Neuronal stem cell (in vitro differentiated cells): Measurements from ENCODE around the gene PPDPF.

Experiments used
- DNase-seq: peaks from one replicate; pipeline ENCODE4 v3.0.0-alpha.2; 2013; ENCODE audit warnings: low spot score
- H2AFZ ChIP-seq: one replicate; pipeline ENCODE4 v1.6.1; 2013; ENCODE audit warnings: mild to moderate bottlenecking, low read length, inconsistent platforms
- H2AK5ac ChIP-seq: 2 replicates; pipeline ENCODE4 v1.6.1; 2013; ENCODE audit warnings: low read depth, mild to moderate bottlenecking, inconsistent platforms, low read length, moderate library complexity, mixed read lengths
- H2BK120ac ChIP-seq: 2 replicates; pipeline ENCODE4 v1.6.1; 2013; ENCODE audit warnings: low read depth, mild to moderate bottlenecking, inconsistent platforms, low read length, moderate library complexity, mixed read lengths
- H2BK12ac ChIP-seq: one replicate; pipeline ENCODE4 v1.6.1; 2013; ENCODE audit warnings: low read length, inconsistent platforms
- H2BK15ac ChIP-seq: 2 replicates; pipeline ENCODE4 v1.6.1; 2013; ENCODE audit warnings: mild to moderate bottlenecking, low read length, inconsistent platforms, mixed read lengths
- H2BK5ac ChIP-seq: one replicate; pipeline ENCODE4 v1.6.1; 2013; ENCODE audit warnings: inconsistent platforms, mild to moderate bottlenecking, low read length, moderate library complexity
- H3K14ac ChIP-seq: one replicate; pipeline ENCODE4 v1.6.1; 2013; ENCODE audit warnings: low read length, inconsistent platforms
- H3K18ac ChIP-seq: 2 replicates; pipeline ENCODE4 v1.6.1; 2013; ENCODE audit warnings: low read length, inconsistent platforms
- H3K23ac ChIP-seq: 2 replicates; pipeline ENCODE4 v1.6.1; 2013; ENCODE audit warnings: low read depth, mild to moderate bottlenecking, mixed read lengths, low read length, inconsistent platforms; ENCODE audit not compliant: poor library complexity
- H3K27ac ChIP-seq: replicated peaks from 3 replicates; pipeline ENCODE4 v1.5.1; 2013; ENCODE audit warnings: low read length, inconsistent platforms
- H3K27me3 ChIP-seq, 3 experiments: 2 replicates each; pipeline ENCODE4 v1.6.1; 2013; ENCODE audit warnings: low read length in 3 of 3, mild to moderate bottlenecking in 2 of 3, inconsistent platforms in 1 of 3, low read depth in 1 of 3, mixed read lengths in 1 of 3, moderate library complexity in 1 of 3; ENCODE audit not compliant: control insufficient read depth in 3 of 3, insufficient read depth in 3 of 3
- H3K36me3 ChIP-seq, 2 donors: replicated peaks in 1 of 2; 2 replicates each; pipeline ENCODE4 v1.6.1; 2013; ENCODE audit warnings: low read length in 2 of 2; ENCODE audit not compliant: control insufficient read depth in 2 of 2, insufficient read depth in 2 of 2
- H3K4ac ChIP-seq: 2 replicates; pipeline ENCODE4 v1.6.1; 2013; ENCODE audit warnings: inconsistent platforms, mild to moderate bottlenecking, low read length, moderate library complexity
- H3K4me1 ChIP-seq, 2 donors: 1 replicate in 1 of 2; 2 replicates in 1 of 2; pipeline ENCODE4 v1.6.1; 2013; ENCODE audit warnings: low read length in 2 of 2, low read depth in 1 of 2; ENCODE audit not compliant: control insufficient read depth in 2 of 2, insufficient read depth in 1 of 2
- H3K4me2 ChIP-seq: one replicate; pipeline ENCODE4 v1.6.1; 2013; ENCODE audit warnings: mild to moderate bottlenecking, low read length, inconsistent platforms; ENCODE audit not compliant: insufficient read depth, poor library complexity, severe bottlenecking
- H3K4me3 ChIP-seq, 2 donors: 2 replicates each; pipeline ENCODE4 v1.5.1; 2013; ENCODE audit warnings: low read length in 2 of 2, mild to moderate bottlenecking in 2 of 2, inconsistent platforms in 1 of 2, moderate library complexity in 1 of 2
- H3K79me1 ChIP-seq: one replicate; pipeline ENCODE4 v1.6.1; 2013; ENCODE audit warnings: low read depth, mild to moderate bottlenecking, inconsistent platforms, low read length, moderate library complexity
- H3K9ac ChIP-seq: one replicate; pipeline ENCODE4 v1.6.1; 2013; ENCODE audit warnings: mild to moderate bottlenecking, low read depth, low read length, inconsistent platforms; ENCODE audit not compliant: poor library complexity
- H3K9me3 ChIP-seq, 2 donors: replicated peaks in 1 of 2; 2 replicates each; pipeline versions ENCODE3 to v1.6.1; 2013; ENCODE audit warnings: low read length in 2 of 2, mild to moderate bottlenecking in 2 of 2, inconsistent platforms in 1 of 2, low read depth in 1 of 2, mixed read lengths in 1 of 2, moderate library complexity in 1 of 2; ENCODE audit not compliant: control insufficient read depth in 2 of 2, insufficient read depth in 1 of 2
- H4K8ac ChIP-seq: one replicate; pipeline ENCODE4 v1.6.1; 2013; ENCODE audit warnings: low read depth, mild to moderate bottlenecking, inconsistent platforms, low read length, moderate library complexity
- H4K91ac ChIP-seq: one replicate; pipeline ENCODE4 v1.6.1; 2013; ENCODE audit warnings: low read length, low read depth, mild to moderate bottlenecking, inconsistent platforms; ENCODE audit not compliant: poor library complexity
- WGBS, 2 donors: extraction: QIAGEN DNeasy Blood & Tissue Kit; methylation state at CpG; one replicate each; pipeline ENCODE4 v1.1.7; 2013; ENCODE audit warnings: missing lambda C conversion rate in 2 of 2, mixed read lengths in 1 of 2; ENCODE audit not compliant: insufficient read length in 2 of 2, insufficient replicate concordance in 1 of 2; ENCODE audit errors: extremely low coverage in 2 of 2; 5-methylcytosine and 5-hydroxymethylcytosine counted together

The PPDPF gene

DNA sequence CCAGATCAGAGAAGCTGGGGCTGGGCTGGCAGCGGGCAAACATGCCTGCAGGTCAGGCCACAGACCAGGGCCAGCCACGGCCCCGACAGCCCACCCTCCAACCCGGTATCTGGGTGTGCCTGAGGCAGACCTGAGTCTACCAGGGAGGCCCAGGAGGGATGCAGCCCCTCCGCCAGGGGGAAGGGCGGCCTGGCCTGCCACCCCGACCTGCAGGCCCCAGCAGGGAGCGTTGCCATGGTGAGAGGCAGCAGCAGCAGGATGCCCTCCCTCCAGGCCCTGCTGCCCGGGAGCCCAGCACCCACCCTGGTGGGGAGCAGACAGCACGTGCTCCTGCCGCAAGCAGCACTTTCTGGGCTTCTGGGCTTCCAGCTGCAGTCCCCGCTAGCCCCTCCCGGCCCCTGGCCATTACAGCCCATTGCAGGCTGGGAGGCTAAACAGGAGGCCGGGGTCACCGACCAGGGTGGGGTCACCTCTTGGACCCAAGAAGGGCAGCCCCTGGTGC lies 17.8 kb upstream of the PPDPF start:
- H3K4me3 ChIP-seq, result no peak overlapping the region
- H3K79me1 ChIP-seq, result no peaks in the 10 kb centered on the region
- H2BK5ac ChIP-seq, result no peak overlapping the region
- H3K36me3 ChIP-seq, result no peaks in the 10 kb centered on the region
- H2AFZ ChIP-seq, result no peak overlapping the region
- H4K8ac ChIP-seq, result no peak overlapping the region
- peak overlapping the region; percentile 73 for H3K23ac ChIP-seq
- H2AK5ac ChIP-seq, result peak overlapping the region; percentile 30
- peak overlapping the region; percentile 89 for H3K18ac ChIP-seq
- H3K4ac ChIP-seq, result no peak overlapping the region
- peaks cover 9 to 19% of the 10 kb centered on the region in 2 donors for H3K4me1 ChIP-seq
- H3K4me2 ChIP-seq, result no peak overlapping the region
- no peak overlapping the region for H2BK120ac ChIP-seq
- H2BK15ac ChIP-seq, result peak overlapping the region; percentile 67
- H3K14ac ChIP-seq, result peak overlapping the region; percentile 97
- WGBS, 2 donors, result no CpG with 5 or more reads among the region's 15 CpGs
- H4K91ac ChIP-seq, result no peak overlapping the region
- no peak for DNase-seq
- no peak overlapping the region for H3K27ac ChIP-seq
- H3K9me3 ChIP-seq, result peaks cover 3 to 15% of the 10 kb centered on the region in 2 donors
- H3K9ac ChIP-seq, result no peak overlapping the region
- H3K27me3 ChIP-seq, result peaks cover 14 to 33% (median 28%) of the 10 kb centered on the region in 3 experiments
- no peak overlapping the region for H2BK12ac ChIP-seq

DNA sequence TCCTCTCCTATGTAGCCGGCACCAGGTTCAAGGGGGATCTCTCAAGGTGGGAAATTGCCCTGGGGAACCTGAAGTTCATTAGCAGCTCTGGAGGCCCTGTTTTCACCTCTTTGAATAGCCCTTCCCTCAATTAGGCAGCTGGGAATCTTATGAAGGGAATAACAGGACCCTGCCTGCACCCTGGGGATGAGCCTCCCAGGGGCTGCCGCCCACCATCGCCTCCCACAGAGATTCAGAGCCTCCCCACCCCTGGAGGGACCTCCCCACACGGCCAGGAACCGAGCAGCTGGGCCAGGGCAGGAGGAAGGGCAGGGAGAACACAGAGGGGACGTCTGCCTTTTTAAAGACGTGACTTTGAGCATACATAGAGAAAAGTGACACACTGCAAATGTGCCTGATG lies 17.0 kb upstream of the PPDPF start:
- H3K27ac ChIP-seq, result no peak overlapping the region
- peaks cover 9 to 23% of the 10 kb centered on the region in 2 donors for H3K9me3 ChIP-seq
- no peak overlapping the region for H3K9ac ChIP-seq
- no peak overlapping the region for H2BK12ac ChIP-seq
- H2AFZ ChIP-seq, result peak overlapping the region; percentile 11
- H3K79me1 ChIP-seq, result no peaks in the 10 kb centered on the region
- H2BK5ac ChIP-seq, result no peak overlapping the region
- no peak overlapping the region for H3K4me2 ChIP-seq
- H4K8ac ChIP-seq, result no peak overlapping the region
- H3K18ac ChIP-seq, result no peak overlapping the region
- no peak overlapping the region for H3K14ac ChIP-seq
- H3K27me3 ChIP-seq, result peaks cover 9 to 27% (median 20%) of the 10 kb centered on the region in 3 experiments
- H4K91ac ChIP-seq, result no peak overlapping the region
- peaks cover 9 to 17% of the 10 kb centered on the region in 2 donors for H3K4me1 ChIP-seq
- no peak overlapping the region for H3K23ac ChIP-seq
- no peaks in the 10 kb centered on the region for H3K36me3 ChIP-seq
- H2AK5ac ChIP-seq, result no peak overlapping the region
- DNase-seq, result no peak
- H3K4me3 ChIP-seq, result no peak overlapping the region
- WGBS, 2 donors, result no CpG with 5 or more reads among the region's 7 CpGs
- H2BK120ac ChIP-seq, result no peak overlapping the region
- H2BK15ac ChIP-seq, result no peak overlapping the region
- H3K4ac ChIP-seq, result no peak overlapping the region

DNA sequence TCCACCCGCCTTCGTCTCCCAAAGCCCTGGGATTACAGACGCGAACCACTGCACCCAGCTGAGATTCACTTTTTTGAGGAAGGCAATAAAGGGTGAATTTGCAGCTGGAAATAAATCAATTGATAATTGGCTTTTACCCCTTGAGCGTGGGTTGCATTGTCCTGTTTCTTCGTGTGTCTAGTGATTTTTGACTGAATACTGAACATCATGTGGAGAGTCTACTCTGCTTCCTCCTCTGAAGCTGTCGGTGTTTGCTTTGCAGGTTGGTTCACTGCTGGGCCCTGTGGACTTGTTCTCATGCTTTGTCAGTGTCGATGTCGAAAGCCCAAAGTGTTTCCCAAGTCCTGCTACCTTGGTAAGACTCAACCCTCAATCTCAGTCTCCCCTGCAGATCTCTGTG lies 15.9 kb upstream of the PPDPF start:
- H3K79me1 ChIP-seq, result no peaks in the 10 kb centered on the region
- no peak overlapping the region for H4K91ac ChIP-seq
- H3K9ac ChIP-seq, result no peak overlapping the region
- H3K4me1 ChIP-seq, result peaks cover 9 to 15% of the 10 kb centered on the region in 2 donors
- H2BK120ac ChIP-seq, result no peak overlapping the region
- H2AK5ac ChIP-seq, result no peak overlapping the region
- no peak overlapping the region for H2BK5ac ChIP-seq
- H3K4me3 ChIP-seq, result no peak overlapping the region
- H3K14ac ChIP-seq, result no peak overlapping the region
- DNase-seq, result no peak
- no peak overlapping the region for H2AFZ ChIP-seq
- H3K9me3 ChIP-seq, result peaks cover 9 to 27% of the 10 kb centered on the region in 2 donors
- peaks cover 5 to 17% (median 15%) of the 10 kb centered on the region in 3 experiments for H3K27me3 ChIP-seq
- H3K27ac ChIP-seq, result no peak overlapping the region
- H2BK15ac ChIP-seq, result no peak overlapping the region
- H3K23ac ChIP-seq, result no peak overlapping the region
- H3K18ac ChIP-seq, result no peak overlapping the region
- H3K4me2 ChIP-seq, result no peak overlapping the region
- no peak overlapping the region for H3K4ac ChIP-seq
- no peak overlapping the region for H4K8ac ChIP-seq
- H3K36me3 ChIP-seq, result no peaks in the 10 kb centered on the region
- no peak overlapping the region for H2BK12ac ChIP-seq
- no CpG with 5 or more reads among the region's 9 CpGs for WGBS, 2 donors

DNA sequence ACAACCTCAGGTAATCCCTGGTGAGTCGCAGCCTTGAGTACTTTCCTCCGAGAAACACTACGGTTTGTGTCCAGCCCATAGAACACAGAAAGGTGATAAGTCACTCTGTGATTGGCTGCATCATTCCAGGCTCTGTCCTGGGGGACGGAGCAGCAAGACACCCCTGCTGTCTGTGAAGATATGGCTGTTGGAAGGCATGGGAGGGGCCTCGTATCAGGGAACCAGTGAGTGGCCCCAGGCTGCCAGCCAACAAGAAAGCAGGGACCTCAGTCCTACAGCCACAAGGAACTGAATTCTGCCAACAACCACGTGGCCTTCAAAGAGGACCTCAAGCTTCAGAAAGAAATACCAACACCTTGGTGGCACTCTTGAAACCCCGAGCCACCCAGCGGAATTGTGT lies 15.3 kb upstream of the PPDPF start:
- Histone ChIP-seq H2BK12ac (no peak overlapping the region), H3K9me3 (peaks cover 9 to 27% of the 10 kb centered on the region in 2 donors), H2BK120ac (no peak overlapping the region), H3K4ac (no peak overlapping the region), H3K4me2 (no peak overlapping the region), H3K27me3 (peaks cover 0 to 11% (median 9%) of the 10 kb centered on the region in 3 experiments), H3K79me1 (no peaks in the 10 kb centered on the region), H2AK5ac (no peak overlapping the region), H3K4me1 (peaks cover 9 to 15% of the 10 kb centered on the region in 2 donors), H2AFZ (no peak overlapping the region), H3K14ac (no peak overlapping the region), H3K18ac (no peak overlapping the region), H3K36me3 (no peaks in the 10 kb centered on the region), H3K27ac (no peak overlapping the region), H4K8ac (no peak overlapping the region), H3K23ac (no peak overlapping the region), H3K4me3 (no peak overlapping the region), H4K91ac (no peak overlapping the region), H3K9ac (no peak overlapping the region), H2BK15ac (no peak overlapping the region), H2BK5ac (no peak overlapping the region)
- WGBS, 2 donors, result no CpG with 5 or more reads among the region's 8 CpGs
- DNase-seq, result no peak
